ENCODE results near the gene PCDHAC1. TPM values are rescaled to one million over a fixed set of nuclear protein-coding genes. Genes with fewer than 3 reads are reported as not detected.
A peak's percentile ranks its signal among the peaks of the same experiment; 100 is the strongest.

The PCDHAC1 gene
- total and polyA plus RNA-seq, 2 experiments from 2014 or later: 1.3 to 7.0 TPM

DNA sequence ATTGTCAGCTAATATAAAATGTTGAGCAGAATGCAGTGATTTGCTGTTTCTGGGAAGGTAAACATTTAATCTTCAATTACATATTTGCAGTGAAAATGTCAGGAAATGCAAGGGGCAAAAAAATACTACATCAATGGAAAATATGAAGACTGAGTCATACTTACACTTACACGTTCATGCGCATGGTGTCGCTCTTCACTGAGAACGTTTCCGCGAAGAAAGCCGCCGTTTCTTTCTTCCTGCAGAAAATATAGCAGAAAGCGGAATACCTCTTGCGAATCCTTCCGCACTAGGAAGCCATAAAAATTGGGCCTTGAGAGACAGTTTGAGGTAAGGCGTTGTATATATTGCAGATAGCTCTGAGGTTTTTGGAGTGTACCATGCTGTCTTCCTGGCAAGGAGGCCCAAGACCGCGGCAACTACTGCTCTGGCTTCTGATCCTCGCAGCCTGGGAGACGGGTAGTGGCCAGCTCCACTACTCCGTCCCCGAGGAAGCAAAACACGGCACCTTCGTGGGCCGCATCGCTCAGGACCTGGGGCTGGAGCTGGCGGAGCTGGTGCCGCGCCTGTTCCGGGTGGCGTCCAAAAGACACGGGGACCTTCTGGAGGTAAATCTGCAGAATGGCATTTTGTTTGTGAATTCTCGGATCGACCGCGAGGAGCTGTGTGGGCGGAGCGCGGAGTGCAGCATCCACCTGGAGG, 44.1 kb upstream of the PCDHAC1 start, which contains the start of gene PCDHA13:
PCDHA13 (plus strand) TSS at position 236 of the 702 bp plus-strand sequence; CDS start at position 381, 145 bp downstream.
- Histone ChIP-seq H3K79me2 (peaks cover 20% of the 10 kb centered on the region), H3K27ac (no peak within 1 kb of the TSS), H3K36me3 (replicated peaks; ENCODE audit: insufficient read depth, low read depth) (no peaks in the 10 kb centered on the region), H3K9me3 (ENCODE audit: low read depth) (peaks cover 6% of the 10 kb centered on the region), H3K4me2 (peak within 1 kb of the TSS; percentile 65), H3K4me1 (ENCODE audit: insufficient read depth) (no peaks in the 10 kb centered on the region), H2AFZ (no peak within 1 kb of the TSS), H3K27me3 (no peaks in the 10 kb centered on the region), H3K9me2 (replicated peaks; ENCODE audit: insufficient read depth) (no peaks in the 10 kb centered on the region), H4K20me1 (ENCODE audit: insufficient read depth, poor library complexity, severe bottlenecking) (no peaks in the 10 kb centered on the region), H3K4me3 (no peak within 1 kb of the TSS)
- WGBS (ENCODE audit: low lambda C conversion rate, missing lambda C conversion rate): 73% methylated on average over 35 of the region's 35 CpGs
- DNase-seq (ENCODE audit: low spot score): peak; percentile 48
- TF ChIP-seq EZH2 (IDR thresholded peaks at IDR 0.05; ENCODE audit: borderline replicate concordance) (no peak), EZH2phosphoT487 (IDR thresholded peaks at IDR 0.05; ENCODE audit: low read depth, severe bottlenecking, unreplicated experiment) (no peak)
- TF ChIP-seq, protein P1, sequence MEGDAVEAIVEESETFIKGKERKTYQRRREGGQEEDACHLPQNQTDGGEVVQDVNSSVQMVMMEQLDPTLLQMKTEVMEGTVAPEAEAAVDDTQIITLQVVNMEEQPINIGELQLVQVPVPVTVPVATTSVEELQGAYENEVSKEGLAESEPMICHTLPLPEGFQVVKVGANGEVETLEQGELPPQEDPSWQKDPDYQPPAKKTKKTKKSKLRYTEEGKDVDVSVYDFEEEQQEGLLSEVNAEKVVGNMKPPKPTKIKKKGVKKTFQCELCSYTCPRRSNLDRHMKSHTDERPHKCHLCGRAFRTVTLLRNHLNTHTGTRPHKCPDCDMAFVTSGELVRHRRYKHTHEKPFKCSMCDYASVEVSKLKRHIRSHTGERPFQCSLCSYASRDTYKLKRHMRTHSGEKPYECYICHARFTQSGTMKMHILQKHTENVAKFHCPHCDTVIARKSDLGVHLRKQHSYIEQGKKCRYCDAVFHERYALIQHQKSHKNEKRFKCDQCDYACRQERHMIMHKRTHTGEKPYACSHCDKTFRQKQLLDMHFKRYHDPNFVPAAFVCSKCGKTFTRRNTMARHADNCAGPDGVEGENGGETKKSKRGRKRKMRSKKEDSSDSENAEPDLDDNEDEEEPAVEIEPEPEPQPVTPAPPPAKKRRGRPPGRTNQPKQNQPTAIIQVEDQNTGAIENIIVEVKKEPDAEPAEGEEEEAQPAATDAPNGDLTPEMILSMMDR (IDR thresholded peaks at IDR 0.05; ENCODE audit: poor library complexity): peak; percentile 40

DNA sequence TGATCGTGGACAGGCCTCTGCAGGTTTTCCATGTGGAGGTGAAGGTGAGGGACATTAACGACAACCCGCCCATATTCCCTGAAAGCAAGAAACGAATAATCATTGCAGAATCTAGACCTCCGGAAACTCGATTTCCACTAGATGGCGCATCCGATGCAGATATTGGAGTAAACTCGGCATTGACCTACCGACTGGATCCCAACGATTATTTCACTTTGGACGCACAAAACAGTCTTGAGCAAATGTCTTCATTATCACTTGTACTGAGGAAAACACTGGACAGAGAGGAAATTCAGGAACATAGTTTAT, 43.6 kb upstream of the PCDHAC1 start:
- Histone ChIP-seq H2AFZ (no peak overlapping the region), H4K20me1 (ENCODE audit: insufficient read depth, poor library complexity, severe bottlenecking) (no peaks in the 10 kb centered on the region), H3K9me3 (ENCODE audit: low read depth) (peaks cover 6% of the 10 kb centered on the region), H3K9me2 (replicated peaks; ENCODE audit: insufficient read depth) (no peaks in the 10 kb centered on the region), H3K4me1 (ENCODE audit: insufficient read depth) (no peaks in the 10 kb centered on the region), H3K36me3 (replicated peaks; ENCODE audit: insufficient read depth, low read depth) (no peaks in the 10 kb centered on the region), H3K4me2 (peak overlapping the region; percentile 65), H3K4me3 (no peak overlapping the region), H3K27me3 (no peaks in the 10 kb centered on the region), H3K79me2 (peaks cover 20% of the 10 kb centered on the region), H3K27ac (no peak overlapping the region)
- DNase-seq (ENCODE audit: low spot score): no peak
- WGBS (ENCODE audit: low lambda C conversion rate, missing lambda C conversion rate): 64% methylated on average over 12 of the region's 12 CpGs
- TF ChIP-seq EZH2 (IDR thresholded peaks at IDR 0.05; ENCODE audit: borderline replicate concordance) (no peak), EZH2phosphoT487 (IDR thresholded peaks at IDR 0.05; ENCODE audit: low read depth, severe bottlenecking, unreplicated experiment) (no peak)
- TF ChIP-seq, protein P1 (IDR thresholded peaks at IDR 0.05; ENCODE audit: poor library complexity): peak; percentile 30

DNA sequence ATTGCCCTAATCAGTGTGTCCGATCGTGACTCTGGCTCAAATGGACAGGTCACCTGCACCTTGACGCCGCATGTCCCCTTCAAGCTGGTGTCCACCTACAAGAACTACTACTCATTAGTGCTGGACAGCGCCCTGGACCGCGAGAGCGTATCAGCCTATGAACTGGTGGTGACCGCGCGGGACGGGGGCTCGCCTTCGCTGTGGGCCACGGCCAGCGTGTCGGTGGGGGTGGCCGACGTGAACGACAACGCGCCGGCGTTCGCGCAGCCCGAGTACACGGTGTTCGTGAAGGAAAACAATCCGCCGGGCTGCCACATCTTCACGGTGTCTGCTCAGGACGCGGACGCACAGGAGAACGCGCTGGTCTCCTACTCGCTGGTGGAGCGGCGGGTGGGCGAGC, 42.7 kb upstream of the PCDHAC1 start:
- no peak for TF ChIP-seq EZH2phosphoT487 (IDR thresholded peaks at IDR 0.05; ENCODE audit: low read depth, severe bottlenecking, unreplicated experiment)
- TF ChIP-seq EZH2 (IDR thresholded peaks at IDR 0.05; ENCODE audit: borderline replicate concordance): no peak
- TF ChIP-seq, protein P1 (IDR thresholded peaks at IDR 0.05; ENCODE audit: poor library complexity): no peak
- Histone ChIP-seq H3K79me2 (peaks cover 15% of the 10 kb centered on the region), H3K36me3 (replicated peaks; ENCODE audit: insufficient read depth, low read depth) (no peaks in the 10 kb centered on the region)

More for the DNA sequence above, 42.7 kb upstream of the PCDHAC1 start:
- H4K20me1 ChIP-seq (ENCODE audit: insufficient read depth, poor library complexity, severe bottlenecking): no peaks in the 10 kb centered on the region
- DNase-seq (ENCODE audit: low spot score): no peak
- peaks cover 6% of the 10 kb centered on the region for H3K9me3 ChIP-seq (ENCODE audit: low read depth)
- no peak overlapping the region for H2AFZ ChIP-seq
- H3K9me2 ChIP-seq (replicated peaks; ENCODE audit: insufficient read depth): no peaks in the 10 kb centered on the region
- H3K27me3 ChIP-seq: no peaks in the 10 kb centered on the region
- H3K4me2 ChIP-seq: no peak overlapping the region
- WGBS (ENCODE audit: low lambda C conversion rate, missing lambda C conversion rate): 99% methylated on average over 41 of the region's 41 CpGs
- no peak overlapping the region for H3K4me3 ChIP-seq
- no peak overlapping the region for H3K27ac ChIP-seq
- H3K4me1 ChIP-seq (ENCODE audit: insufficient read depth): no peaks in the 10 kb centered on the region

Data from hepatocyte (in vitro differentiated cells).